Measurements from ENCODE around the gene TPSG1.
"Not testable (repeated sequence)": the region's sequence is repeated elsewhere in the genome, so short reads cannot be mapped to it uniquely, and the experiment has no call there.

TPSG1 gene

GRCh38 chr16:1213796-1214372, 11.2 kb downstream of the TPSG1 start:
- no peak for DNase-seq

GRCh38 chr16:1213231-1213630, 11.8 kb downstream of the TPSG1 start:
- no peak for DNase-seq

- DNase-seq: no peak
These were observed 12.4 kb downstream of the TPSG1 start for GRCh38 chr16:1212616-1213194.

GRCh38 chr16:1211451-1212268, 13.4 kb downstream of the TPSG1 start:
- DNase-seq: no peak

- no peak for DNase-seq
These were observed 14.6 kb downstream of the TPSG1 start for GRCh38 chr16:1210461-1210860.

GRCh38 chr16:1209081-1209480, 16.0 kb downstream of the TPSG1 start:
- no peak for DNase-seq

DNA sequence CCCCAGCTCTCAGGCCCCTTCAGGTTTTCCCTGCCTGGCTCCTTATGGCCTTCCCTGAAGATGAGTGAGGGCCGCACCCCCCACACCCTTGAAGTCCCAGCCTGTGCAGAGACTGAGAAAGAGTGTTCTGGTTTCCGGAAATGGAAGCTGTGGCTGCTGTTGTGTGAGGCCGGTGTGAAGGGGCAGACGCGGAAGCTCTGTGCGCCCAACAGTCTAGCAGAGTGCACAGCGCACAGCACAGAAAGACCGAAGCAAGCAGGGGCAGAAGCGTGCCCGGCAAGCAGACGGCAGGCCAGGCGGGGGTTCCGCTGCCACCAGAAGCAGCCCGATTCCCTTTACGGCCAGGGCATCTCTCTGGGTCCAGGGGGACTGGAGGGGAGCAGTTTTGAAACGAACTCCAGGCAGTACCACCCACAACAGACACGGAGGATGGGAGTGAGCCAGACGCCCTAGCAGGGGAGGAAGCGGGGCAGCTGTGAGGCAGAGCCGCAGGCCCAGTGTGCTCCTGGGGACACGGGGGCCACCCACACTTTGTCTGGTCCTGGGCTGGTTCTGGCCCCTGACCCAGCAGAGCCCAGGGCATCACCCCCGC, 16.7 kb downstream of the TPSG1 start:
- no peak for DNase-seq

GRCh38 chr16:1206786-1207185, 18.3 kb downstream of the TPSG1 start:
- no peak for DNase-seq

GRCh38 chr16:1206326-1206725, 18.7 kb downstream of the TPSG1 start:
- DNase-seq: no peak

DNA sequence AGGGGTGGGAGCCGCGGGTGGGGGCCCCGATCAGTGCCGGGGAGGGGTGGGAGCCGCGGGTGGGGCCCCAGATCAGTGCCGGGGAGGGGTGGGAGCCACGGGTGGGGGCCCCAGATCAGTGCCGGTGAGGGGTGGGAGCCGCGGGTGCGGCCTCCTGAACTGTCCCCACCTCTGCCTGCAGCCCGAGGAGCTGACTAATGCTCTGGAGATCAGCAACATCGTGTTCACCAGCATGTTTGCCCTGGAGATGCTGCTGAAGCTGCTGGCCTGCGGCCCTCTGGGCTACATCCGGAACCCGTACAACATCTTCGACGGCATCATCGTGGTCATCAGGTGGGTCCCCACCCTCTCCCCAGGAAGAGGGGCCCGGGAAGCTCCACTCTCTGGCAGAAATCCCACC, 20.1 kb downstream of the TPSG1 start:
- DNase-seq: no peak

DNA sequence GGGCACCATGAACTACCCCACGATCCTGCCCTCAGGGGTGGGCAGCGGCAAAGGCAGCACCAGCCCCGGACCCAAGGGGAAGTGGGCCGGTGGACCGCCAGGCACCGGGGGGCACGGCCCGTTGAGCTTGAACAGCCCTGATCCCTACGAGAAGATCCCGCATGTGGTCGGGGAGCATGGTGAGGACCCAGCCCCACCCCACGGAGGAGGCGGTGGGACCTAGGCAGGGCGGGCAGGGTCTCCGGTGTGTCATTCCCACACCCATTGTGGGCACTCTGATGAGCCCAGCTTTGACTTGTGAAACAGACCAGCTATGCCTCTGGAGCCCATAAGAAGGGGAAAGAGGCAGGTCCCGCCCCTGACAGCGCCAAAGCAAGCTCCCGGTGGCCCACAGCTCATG, 22.8 kb downstream of the TPSG1 start:
- no peak for DNase-seq

GRCh38 chr16:1201444-1201843, 23.6 kb downstream of the TPSG1 start:
- DNase-seq: no peak

DNA sequence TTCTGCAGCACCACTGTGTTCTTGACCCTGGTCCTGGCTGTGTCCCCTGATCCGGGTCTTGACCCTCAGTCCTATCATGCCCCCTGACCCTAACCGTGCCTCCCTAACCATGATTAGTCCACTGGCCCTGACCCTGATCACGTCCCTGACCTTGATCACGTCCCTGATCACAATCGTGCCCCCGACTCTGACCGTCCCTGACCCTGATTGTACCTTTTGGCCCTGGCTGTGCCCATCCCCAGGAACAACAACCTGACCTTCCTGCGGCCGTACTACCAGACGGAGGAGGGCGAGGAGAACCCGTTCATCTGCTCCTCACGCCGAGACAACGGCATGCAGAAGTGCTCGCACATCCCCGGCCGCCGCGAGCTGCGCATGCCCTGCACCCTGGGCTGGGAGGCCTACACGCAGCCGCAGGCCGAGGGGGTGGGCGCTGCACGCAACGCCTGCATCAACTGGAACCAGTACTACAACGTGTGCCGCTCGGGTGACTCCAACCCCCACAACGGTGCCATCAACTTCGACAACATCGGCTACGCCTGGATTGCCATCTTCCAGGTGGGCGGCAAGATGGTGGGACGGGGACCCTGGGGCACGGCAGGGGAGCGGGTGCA, 24.9 kb downstream of the TPSG1 start:
- DNase-seq: no peak

DNA sequence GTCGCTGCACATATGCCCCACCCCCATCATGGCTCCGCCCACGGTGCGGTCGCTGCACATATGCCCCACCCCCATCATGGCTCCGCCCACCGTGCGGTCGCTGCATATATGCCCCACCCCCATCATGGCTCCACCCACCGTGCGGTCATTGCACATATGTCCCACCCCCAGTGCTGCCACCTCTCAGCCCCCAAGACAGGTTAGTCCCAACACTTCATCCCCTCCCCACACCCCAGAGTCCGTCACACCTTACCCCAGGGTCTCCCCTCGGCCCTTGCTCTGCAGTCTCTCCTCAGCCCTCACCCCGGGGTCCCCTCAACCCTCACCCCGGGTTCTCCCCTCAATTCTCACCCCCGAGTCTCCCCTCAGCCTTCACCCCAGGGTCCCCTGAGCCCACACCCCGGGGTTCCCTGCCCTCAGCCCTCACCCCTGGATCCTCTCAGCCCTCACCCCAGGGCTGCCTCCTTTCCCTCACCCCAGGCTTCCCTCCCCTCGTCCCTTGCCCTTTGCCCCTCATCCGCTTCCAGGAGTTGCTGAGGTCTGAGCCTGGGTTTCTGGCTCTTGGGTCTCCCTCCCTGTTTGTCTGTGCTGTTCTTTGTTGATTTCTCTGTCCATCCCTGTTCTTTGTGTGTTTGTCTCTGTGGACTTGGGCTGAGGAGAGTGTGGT, 25.6 kb downstream of the TPSG1 start:
- DNase-seq: no peak

DNA sequence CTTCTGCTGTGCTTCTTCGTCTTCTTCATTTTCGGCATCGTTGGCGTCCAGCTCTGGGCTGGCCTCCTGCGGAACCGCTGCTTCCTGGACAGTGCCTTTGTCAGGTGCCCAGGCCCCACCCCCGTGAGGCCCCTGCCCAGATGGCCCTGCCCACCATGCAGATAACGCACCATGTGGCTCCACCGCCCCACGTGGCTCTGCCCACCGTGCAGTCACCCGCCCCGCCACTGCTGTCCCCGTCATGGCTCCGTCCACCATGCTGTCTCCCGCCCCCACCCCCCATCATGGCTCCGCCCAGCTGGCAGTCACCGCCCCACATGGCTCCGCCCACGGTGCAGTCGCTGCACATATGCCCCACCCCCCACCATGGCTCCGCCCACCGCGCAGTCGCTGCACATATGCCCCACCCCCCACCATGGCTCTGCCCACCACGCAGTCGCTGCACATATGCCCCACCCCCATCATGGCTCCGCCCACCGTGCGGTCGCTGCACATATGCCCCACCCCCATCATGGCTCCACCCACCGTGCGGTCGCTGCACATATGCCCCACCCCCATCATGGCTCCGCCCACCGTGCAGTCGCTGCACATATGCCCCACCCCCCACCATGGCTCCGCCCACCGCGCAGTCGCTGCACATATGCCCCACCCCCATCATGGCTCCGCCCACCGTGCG, 26.3 kb downstream of the TPSG1 start:
- not testable (repeated sequence) for DNase-seq

GRCh38 chr16:1198194-1198593, 26.9 kb downstream of the TPSG1 start:
- DNase-seq: no peak

GRCh38 chr16:1197237-1197866, 27.7 kb downstream of the TPSG1 start:
- no peak for DNase-seq

DNA sequence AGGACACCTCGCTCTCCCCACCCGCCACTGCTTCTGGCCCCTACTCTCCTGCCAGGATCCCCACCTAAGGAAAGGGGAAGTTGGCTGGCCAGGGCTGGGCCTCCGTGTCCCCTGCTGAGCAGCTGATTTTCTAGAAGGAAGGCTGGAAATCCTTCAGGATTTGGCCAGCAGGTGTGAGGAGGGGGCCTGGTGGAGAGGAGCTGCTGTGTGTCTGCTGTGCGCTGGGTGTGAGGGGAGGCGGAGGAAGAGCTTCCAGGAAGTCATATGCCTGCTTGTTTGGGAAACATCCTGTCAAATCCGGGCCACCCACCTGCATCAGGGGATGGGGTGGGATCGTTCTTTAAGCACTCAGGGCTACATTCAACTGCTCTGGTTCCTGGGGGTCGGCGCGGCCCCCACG, 28.6 kb downstream of the TPSG1 start:
- no peak for DNase-seq

DNA sequence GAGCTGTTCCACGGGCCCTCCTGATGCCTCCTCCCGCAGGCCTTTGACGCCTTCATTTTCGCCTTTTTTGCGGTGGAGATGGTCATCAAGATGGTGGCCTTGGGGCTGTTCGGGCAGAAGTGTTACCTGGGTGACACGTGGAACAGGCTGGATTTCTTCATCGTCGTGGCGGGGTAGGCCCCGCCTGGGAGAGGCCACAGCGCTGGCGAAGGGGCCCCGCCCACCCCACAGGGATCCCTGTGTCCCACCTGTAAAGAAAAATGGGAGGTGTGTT, 29.7 kb downstream of the TPSG1 start:
- DNase-seq: no peak

GRCh38 chr16:1194665-1195392, 30.2 kb downstream of the TPSG1 start:
- DNase-seq: no peak

GRCh38 chr16:1193825-1194581, 31.1 kb downstream of the TPSG1 start:
- no peak for DNase-seq
